Measurements from ENCODE around the gene ITGB3.

DNA sequence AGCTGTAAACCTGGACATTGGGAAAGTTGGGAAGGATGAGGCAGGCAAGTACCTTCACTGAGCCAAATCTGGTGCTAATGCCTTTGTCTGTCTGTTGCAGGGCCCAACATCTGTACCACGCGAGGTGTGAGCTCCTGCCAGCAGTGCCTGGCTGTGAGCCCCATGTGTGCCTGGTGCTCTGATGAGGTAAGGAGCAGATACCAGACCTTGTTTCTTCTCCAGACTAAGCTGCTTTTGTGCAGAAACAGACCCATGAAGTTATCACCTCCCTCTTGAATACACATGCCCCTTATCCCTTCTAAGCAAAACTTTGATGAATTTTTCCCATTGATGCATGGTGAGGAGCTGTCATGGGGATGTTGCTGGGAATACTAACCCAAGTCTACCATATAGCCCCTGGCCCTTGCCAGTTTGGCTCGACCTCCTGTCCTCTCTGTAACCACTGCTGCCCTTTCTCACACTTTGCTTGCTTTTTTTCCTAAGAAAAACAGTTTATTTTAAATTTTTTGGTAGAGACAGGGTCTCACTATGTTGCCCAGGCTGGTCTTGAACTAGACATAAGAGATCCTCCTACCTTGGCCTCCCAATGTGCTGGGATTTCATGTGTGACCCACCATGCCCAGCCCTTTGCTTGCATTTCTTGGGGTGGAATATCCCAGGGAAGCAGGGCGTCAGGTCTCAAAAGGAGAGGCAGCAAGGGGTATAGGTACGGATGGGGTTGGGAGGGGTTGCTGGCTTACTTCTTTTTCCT is 20.9 kb downstream of the ITGB3 start:
- TF ChIP-seq, protein P1, sequence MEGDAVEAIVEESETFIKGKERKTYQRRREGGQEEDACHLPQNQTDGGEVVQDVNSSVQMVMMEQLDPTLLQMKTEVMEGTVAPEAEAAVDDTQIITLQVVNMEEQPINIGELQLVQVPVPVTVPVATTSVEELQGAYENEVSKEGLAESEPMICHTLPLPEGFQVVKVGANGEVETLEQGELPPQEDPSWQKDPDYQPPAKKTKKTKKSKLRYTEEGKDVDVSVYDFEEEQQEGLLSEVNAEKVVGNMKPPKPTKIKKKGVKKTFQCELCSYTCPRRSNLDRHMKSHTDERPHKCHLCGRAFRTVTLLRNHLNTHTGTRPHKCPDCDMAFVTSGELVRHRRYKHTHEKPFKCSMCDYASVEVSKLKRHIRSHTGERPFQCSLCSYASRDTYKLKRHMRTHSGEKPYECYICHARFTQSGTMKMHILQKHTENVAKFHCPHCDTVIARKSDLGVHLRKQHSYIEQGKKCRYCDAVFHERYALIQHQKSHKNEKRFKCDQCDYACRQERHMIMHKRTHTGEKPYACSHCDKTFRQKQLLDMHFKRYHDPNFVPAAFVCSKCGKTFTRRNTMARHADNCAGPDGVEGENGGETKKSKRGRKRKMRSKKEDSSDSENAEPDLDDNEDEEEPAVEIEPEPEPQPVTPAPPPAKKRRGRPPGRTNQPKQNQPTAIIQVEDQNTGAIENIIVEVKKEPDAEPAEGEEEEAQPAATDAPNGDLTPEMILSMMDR (IDR thresholded peaks at IDR 0.05): no peak
- TF ChIP-seq POLR2A (IDR thresholded peaks at IDR 0.05): no peak

Data from uterus (tissue), 2 donors.